H9 (cell line): Measurements from ENCODE around the gene TSC22D1. TPM values are rescaled to one million over a fixed set of nuclear protein-coding genes. Genes with fewer than 3 reads are reported as not detected.

ENCODE experiments used
- DNase-seq: peaks from one replicate; pipeline ENCODE4 v3.0.0-alpha.2; 2017
- H2AFZ ChIP-seq: one replicate; pipeline ENCODE4 v1.6.1; 2013; ENCODE audit warnings: mild to moderate bottlenecking, low read length, control low read depth, moderate library complexity
- H2AK5ac ChIP-seq: 2 replicates; pipeline ENCODE4 v1.6.1; 2013; ENCODE audit warnings: low read length, control low read depth, mixed read lengths; ENCODE audit not compliant: insufficient read length
- H2BK120ac ChIP-seq: one replicate; pipeline ENCODE4 v1.6.1; 2013; ENCODE audit warnings: low read depth, mild to moderate bottlenecking, low read length, control low read depth, inconsistent platforms; ENCODE audit not compliant: poor library complexity, severe bottlenecking
- H2BK12ac ChIP-seq: 2 replicates; pipeline ENCODE4 v1.6.1; 2013; ENCODE audit warnings: low read length, control low read depth, mixed read lengths, low read depth; ENCODE audit not compliant: insufficient read length
- H2BK15ac ChIP-seq: 2 replicates; pipeline ENCODE4 v1.6.1; 2013; ENCODE audit warnings: low read depth, low read length, control low read depth
- H2BK20ac ChIP-seq: one replicate; pipeline ENCODE4 v1.6.1; 2013; ENCODE audit warnings: low read depth, mild to moderate bottlenecking, low read length, control low read depth, inconsistent platforms; ENCODE audit not compliant: poor library complexity, severe bottlenecking
- H2BK5ac ChIP-seq: 2 replicates; pipeline ENCODE4 v1.6.1; 2013; ENCODE audit warnings: low read length, control low read depth, mixed read lengths; ENCODE audit not compliant: insufficient read length
- H3K14ac ChIP-seq: 2 replicates; pipeline ENCODE4 v1.6.1; 2013; ENCODE audit warnings: low read length, control low read depth; ENCODE audit not compliant: insufficient read depth
- H3K18ac ChIP-seq: 2 replicates; pipeline ENCODE4 v1.6.1; 2013; ENCODE audit warnings: low read depth, mild to moderate bottlenecking, mixed read lengths, low read length, control low read depth; ENCODE audit not compliant: insufficient read length
- H3K23ac ChIP-seq: 2 replicates; pipeline ENCODE4 v1.6.1; 2013; ENCODE audit warnings: low read length, control low read depth, mixed read lengths, low read depth; ENCODE audit not compliant: insufficient read length
- H3K23me2 ChIP-seq: 2 replicates; pipeline ENCODE4 v1.6.1; 2013; ENCODE audit warnings: low read depth, mild to moderate bottlenecking, mixed read lengths, low read length, control low read depth; ENCODE audit not compliant: insufficient read length, poor library complexity, severe bottlenecking
- H3K27ac ChIP-seq: 2 replicates; pipeline ENCODE4 v1.5.1; 2013; ENCODE audit warnings: low read length, control low read depth, mixed read lengths, low read depth; ENCODE audit not compliant: insufficient read length
- H3K27me3 ChIP-seq: 2 replicates; pipeline ENCODE4 v1.6.1; 2013; ENCODE audit warnings: low read length, control low read depth, inconsistent platforms; ENCODE audit not compliant: insufficient read depth
- H3K4ac ChIP-seq: 2 replicates; pipeline ENCODE4 v1.6.1; 2013; ENCODE audit warnings: low read depth, mild to moderate bottlenecking, control low read depth, inconsistent platforms, low read length, moderate library complexity
- H3K4me1 ChIP-seq: 2 replicates; pipeline ENCODE4 v1.6.1; 2013; ENCODE audit warnings: low read length, control low read depth, inconsistent platforms; ENCODE audit not compliant: insufficient read depth
- H3K4me2 ChIP-seq: 2 replicates; pipeline ENCODE4 v1.6.1; 2013; ENCODE audit warnings: low read length, control low read depth, mixed read lengths; ENCODE audit not compliant: insufficient read length, insufficient read depth
- H3K56ac ChIP-seq: 2 replicates; pipeline ENCODE4 v1.6.1; 2013; ENCODE audit warnings: low read depth, mild to moderate bottlenecking, mixed read lengths, low read length, control low read depth; ENCODE audit not compliant: insufficient read length
- H3K79me1 ChIP-seq: 2 replicates; pipeline ENCODE4 v1.6.1; 2013; ENCODE audit warnings: low read depth, mild to moderate bottlenecking, moderate library complexity, low read length, control low read depth, inconsistent platforms; ENCODE audit not compliant: insufficient read depth, poor library complexity, severe bottlenecking
- H3K79me2 ChIP-seq: 2 replicates; pipeline ENCODE4 v1.6.1; 2013; ENCODE audit warnings: low read length, control low read depth, inconsistent platforms; ENCODE audit not compliant: insufficient read depth
- H3K9ac ChIP-seq: 2 replicates; pipeline ENCODE4 v1.6.1; 2013; ENCODE audit warnings: low read length, control low read depth, mixed read lengths; ENCODE audit not compliant: insufficient read length; ENCODE audit errors: extremely low read depth
- H3K9me3 ChIP-seq: one replicate; pipeline ENCODE4 v1.6.1; 2013; ENCODE audit warnings: low read depth, low read length, inconsistent platforms; ENCODE audit not compliant: control insufficient read depth
- H3T11ph ChIP-seq: one replicate; pipeline ENCODE4 v1.6.1; 2013; ENCODE audit warnings: mild to moderate bottlenecking, low read length, control low read depth, inconsistent platforms
- H4K20me1 ChIP-seq: one replicate; pipeline ENCODE4 v1.6.1; 2013; ENCODE audit not compliant: control insufficient read depth, insufficient read length, insufficient read depth
- H4K5ac ChIP-seq: 2 replicates; pipeline ENCODE4 v1.6.1; 2013; ENCODE audit warnings: low read depth, mild to moderate bottlenecking, mixed read lengths, low read length, control low read depth; ENCODE audit not compliant: insufficient read length
- H4K8ac ChIP-seq: replicated peaks from 2 replicates; pipeline ENCODE4 v1.6.1; 2013; ENCODE audit warnings: low read length, control low read depth, mixed read lengths, low read depth; ENCODE audit not compliant: insufficient read length
- H4K91ac ChIP-seq: 2 replicates; pipeline ENCODE4 v1.6.1; 2013; ENCODE audit warnings: low read depth, mild to moderate bottlenecking, moderate library complexity, mixed read lengths, low read length, control low read depth; ENCODE audit not compliant: insufficient read length
- H3K27ac Mint-ChIP-seq, 3 experiments: 2 replicates in 2 of 3; 3 replicates in 1 of 3; pipeline ENCODE4 v1.8.0; 2020 to 2021; ENCODE audit warnings: mixed read lengths in 3 of 3, mild to moderate bottlenecking in 1 of 3, moderate library complexity in 1 of 3
- H3K27me3 Mint-ChIP-seq: 2 replicates; pipeline ENCODE4 v1.8.0; 2021; ENCODE audit warnings: low read depth, mild to moderate bottlenecking, moderate library complexity, mixed read lengths
- H3K36me3 Mint-ChIP-seq, 3 experiments: 2 replicates in 2 of 3; 3 replicates in 1 of 3; pipeline ENCODE4 v1.8.0; 2020 to 2021; ENCODE audit warnings: low read depth in 3 of 3, mixed read lengths in 3 of 3; ENCODE audit not compliant: insufficient read depth in 1 of 3
- H3K4me1 Mint-ChIP-seq, 2 experiments: 2 replicates each; pipeline ENCODE4 v1.8.0; 2020; ENCODE audit warnings: mixed read lengths in 2 of 2
- H3K4me3 Mint-ChIP-seq, 2 experiments: 2 replicates in 1 of 2; 3 replicates in 1 of 2; pipeline ENCODE4 v1.8.0; 2020 to 2021; ENCODE audit warnings: mild to moderate bottlenecking in 2 of 2, mixed read lengths in 2 of 2, moderate library complexity in 1 of 2
- H3K9me3 Mint-ChIP-seq, 2 experiments: 2 replicates in 1 of 2; 3 replicates in 1 of 2; pipeline ENCODE4 v1.8.0; 2020; ENCODE audit warnings: mild to moderate bottlenecking in 2 of 2, mixed read lengths in 2 of 2, moderate library complexity in 1 of 2
- CTCF ChIP-seq: fragments of 200-600 bp; sonication (generic); conservative IDR thresholded peaks from 3 replicates; pipeline ENCODE4 v1.8.0; 2021; ENCODE audit warnings: antibody characterized with exemption, mild to moderate bottlenecking
- WGBS: extraction: QIAGEN DNeasy Blood & Tissue Kit; methylation state at CpG from one replicate; pipeline ENCODE4 v1.1.7; 2013; ENCODE audit warnings: missing lambda C conversion rate, low lambda C conversion rate, mixed read lengths; ENCODE audit not compliant: insufficient read length; ENCODE audit errors: extremely low coverage; 5-methylcytosine and 5-hydroxymethylcytosine counted together
- total RNA-seq: library from RNA; stranded (reverse); gene quantifications from 2 replicates; pipeline ENCODE4 v1.2.1, GENCODE V29; 2021

TSC22D1 gene
- total RNA-seq, 1 experiment from 2014 or later: 76.7 TPM

- no peak overlapping the region for H3K56ac ChIP-seq
- peak overlapping the region; percentile 42 for H2BK120ac ChIP-seq
- peak overlapping the region; percentile 87 for H3K4me2 ChIP-seq
- no peak for TF ChIP-seq CTCF
- WGBS: no CpG with 5 or more reads among the region's 38 CpGs
- no peak overlapping the region; the same call in 1 of the 2 replicates for H3K4ac ChIP-seq
- no peak overlapping the region for H2AK5ac ChIP-seq
- peaks cover 6% of the 10 kb centered on the region for H3K79me1 ChIP-seq
- H2AFZ ChIP-seq: no peak overlapping the region
- peak overlapping the region; percentile 91 for H3K18ac ChIP-seq
- DNase-seq: peak; percentile 97
- H3K23me2 ChIP-seq: peaks cover 7% of the 10 kb centered on the region
- no peak overlapping the region for H2BK12ac ChIP-seq
- H4K8ac ChIP-seq: no peak overlapping the region
- H3K27me3 Mint-ChIP-seq: no peaks in the 10 kb centered on the region; the same call in 1 of the 2 replicates
- H3K27ac ChIP-seq: peak overlapping the region; percentile 75
- peak overlapping the region; percentile 99 for H3K27ac Mint-ChIP-seq
- H3T11ph ChIP-seq: no peak overlapping the region
- H3K4me1 ChIP-seq: no peaks in the 10 kb centered on the region
- no peak overlapping the region for H2BK5ac ChIP-seq
- H3K4me1 Mint-ChIP-seq: peaks cover 30 to 34% of the 10 kb centered on the region in 2 experiments
- no peaks in the 10 kb centered on the region for H4K20me1 ChIP-seq
- no peak overlapping the region for H3K23ac ChIP-seq
- H3K36me3 Mint-ChIP-seq: peaks cover 27 to 34% (median 27%) of the 10 kb centered on the region in 3 experiments; a peak in 6 of 7 replicates
- no peak overlapping the region for H4K91ac ChIP-seq
- no peak overlapping the region for H2BK15ac ChIP-seq
- no peaks in the 10 kb centered on the region for H3K27me3 ChIP-seq
- H3K79me2 ChIP-seq: no peaks in the 10 kb centered on the region
- H4K5ac ChIP-seq: no peak overlapping the region
- H3K14ac ChIP-seq: peak overlapping the region; percentile 91; the same call in 1 of the 2 replicates
- H3K4me3 Mint-ChIP-seq: peak overlapping the region; percentile 86 to 97
- H2BK20ac ChIP-seq: no peak overlapping the region
- H3K9me3 ChIP-seq: no peaks in the 10 kb centered on the region
- H3K9me3 Mint-ChIP-seq: no peaks in the 10 kb centered on the region
- H3K9ac ChIP-seq: peak overlapping the region; percentile 97
Measured at GRCh38 chr13:44436589-44437337, 139.4 kb downstream of the TSC22D1 start.
